Measurements from ENCODE around the gene GUCY1A1. TPM values are rescaled to one million over a fixed set of nuclear protein-coding genes. Genes with fewer than 3 reads are reported as not detected.
A peak's percentile ranks its signal among the peaks of the same experiment; 100 is the strongest.

GUCY1A1 gene
- total RNA-seq, 6 experiments from 2014 or later = 3.7 to 7.8 (median 6.5) TPM

- no peaks in the 10 kb centered on the region for H3K9me3 ChIP-seq
- DNase-seq (no peak), ATAC-seq (no peak)
- H3K36me3 ChIP-seq = no peaks in the 10 kb centered on the region
- WGBS (ENCODE audit: insufficient coverage, low coverage, low lambda C conversion rate, missing lambda C conversion rate) = 80% methylated on average over 2 of the region's 2 CpGs
- no peaks in the 10 kb centered on the region for H3K27me3 ChIP-seq
- intact Hi-C loops (cut with DNase I) = no loop called here
- H3K4me3 ChIP-seq = no peak overlapping the region
- H3K27ac ChIP-seq = no peak overlapping the region
- TF ChIP-seq CTCF (IDR thresholded peaks at IDR 0.05) = no peak
- no peak for TF ChIP-seq POLR2A (IDR thresholded peaks at IDR 0.05)
- H3K4me1 ChIP-seq = no peaks in the 10 kb centered on the region
Observed at GRCh38 chr4:155672342-155672741, 5.7 kb downstream of the GUCY1A1 start.

GRCh38 chr4:155673453-155673979 is 6.9 kb downstream of the GUCY1A1 start:
- TF ChIP-seq CTCF (IDR thresholded peaks at IDR 0.05) (no peak), POLR2A (IDR thresholded peaks at IDR 0.05) (no peak)
- Histone ChIP-seq H3K9me3 (no peaks in the 10 kb centered on the region), H3K27ac (no peak overlapping the region), H3K4me3 (no peak overlapping the region), H3K4me1 (no peaks in the 10 kb centered on the region), H3K36me3 (no peaks in the 10 kb centered on the region), H3K27me3 (no peaks in the 10 kb centered on the region)
- 77% methylated on average over 3 of the region's 3 CpGs for WGBS (ENCODE audit: insufficient coverage, low coverage, low lambda C conversion rate, missing lambda C conversion rate)
- intact Hi-C loops (cut with DNase I) = no loop called here
- DNase-seq (no peak), ATAC-seq (no peak)

- Histone ChIP-seq H3K4me1 (no peaks in the 10 kb centered on the region), H3K36me3 (no peaks in the 10 kb centered on the region), H3K4me3 (no peak overlapping the region), H3K9me3 (no peaks in the 10 kb centered on the region), H3K27ac (no peak overlapping the region), H3K27me3 (no peaks in the 10 kb centered on the region)
- WGBS (ENCODE audit: insufficient coverage, low coverage, low lambda C conversion rate, missing lambda C conversion rate) = 83% methylated on average over 6 of the region's 6 CpGs
- intact Hi-C loops (cut with DNase I) = no loop called here
- TF ChIP-seq CTCF (IDR thresholded peaks at IDR 0.05) (no peak), POLR2A (IDR thresholded peaks at IDR 0.05) (no peak)
- no peak for DNase-seq
- no peak for ATAC-seq
Observed at GRCh38 chr4:155674669-155675071, 8.0 kb downstream of the GUCY1A1 start.

GRCh38 chr4:155675709-155676429 is 9.2 kb downstream of the GUCY1A1 start:
- WGBS (ENCODE audit: insufficient coverage, low coverage, low lambda C conversion rate, missing lambda C conversion rate) = 8% methylated on average over 2 of the region's 2 CpGs
- no peak for DNase-seq
- no peak for TF ChIP-seq CTCF (IDR thresholded peaks at IDR 0.05)
- TF ChIP-seq POLR2A (IDR thresholded peaks at IDR 0.05) = no peak
- Histone ChIP-seq H3K36me3 (no peaks in the 10 kb centered on the region), H3K27ac (peak overlapping the region in 1 of 3 donors; percentile 39), H3K4me3 (no peak overlapping the region), H3K27me3 (no peaks in the 10 kb centered on the region), H3K4me1 (no peaks in the 10 kb centered on the region), H3K9me3 (no peaks in the 10 kb centered on the region)
- peak; percentile 30 to 78 (median 60) for ATAC-seq
- intact Hi-C loops (cut with DNase I) = no loop called here

Measured in right lobe of liver (tissue), 6 donors.